HepG2 (cell line): ENCODE measurements around the gene PXMP4. TPM values are rescaled to one million over a fixed set of nuclear protein-coding genes. Genes with fewer than 3 reads are reported as not detected.
A peak's percentile ranks its signal among the peaks of the same experiment; 100 is the strongest.

Source experiments
- ATAC-seq: fragments of 200-7000 bp; cut with Tn5 transposase; 3 replicates; pipeline ENCODE4 v1.9.1; 2020; ENCODE audit warnings: mild to moderate bottlenecking, moderate library complexity
- BruUV-seq: library from RNA; stranded (reverse); fragments of 400-500 nt; replicated peaks from 2 replicates; lab custom pipeline; 2021; lab: Mats Ljungman, UMichigan
- CTCF ChIA-PET: fragments of 300-600 bp; formaldehyde crosslinking; extraction: SDS; loops from one replicate; lab custom pipeline; 2021; ENCODE audit warnings: low total read pairs, inconsistent platforms, low intra/inter-chr PET ratio; lab: Yijun Ruan, JAX
- POLR2A ChIA-PET: fragments of 350-600 bp; sonication (Branson Sonifier 250); formaldehyde crosslinking; loops from one replicate; lab custom pipeline; 2020; ENCODE audit warnings: antibody characterized with exemption, inconsistent platforms; lab: Yijun Ruan, JAX
- DNase-seq: peaks from one replicate; pipeline ENCODE4 v3.0.0-alpha.2; 2015; ENCODE audit warnings: low spot score
- FAIRE-seq: peaks from 3 replicates; lab custom pipeline; 2011; peaks lifted over from hg19 to GRCh38; lab: Jason Lieb, UNC
- H2AFZ ChIP-seq: one replicate; pipeline ENCODE4 v1.6.1; 2011; ENCODE audit warnings: low read length, inconsistent platforms
- H3K27ac ChIP-seq: fragments of 300-600 bp; 3 replicates; pipeline ENCODE4 v1.8.0; 2011; ENCODE audit warnings: mixed run types, mild to moderate bottlenecking, mixed read lengths, low read length, inconsistent platforms; ENCODE audit not compliant: insufficient read depth; ENCODE audit errors: extremely low read length
- H3K27me3 ChIP-seq, 2 experiments: fragments of 200-600 bp in 1 of 2; 2 replicates in 1 of 2; 3 replicates in 1 of 2; pipeline versions ENCODE4 v1.6.0 to v1.8.0; 2011; ENCODE audit warnings: low read length in 2 of 2, mild to moderate bottlenecking in 2 of 2, moderate library complexity in 2 of 2, inconsistent platforms in 1 of 2; ENCODE audit not compliant: insufficient read depth in 2 of 2, control insufficient read depth in 1 of 2
- H3K36me3 ChIP-seq, 2 experiments: fragments of 200-600 bp in 1 of 2; replicated peaks in 1 of 2; 2 replicates in 1 of 2; 3 replicates in 1 of 2; pipeline versions ENCODE4 v1.5.1 to v1.8.0; 2011; ENCODE audit warnings: low read length in 2 of 2, inconsistent platforms in 1 of 2; ENCODE audit not compliant: insufficient read depth in 2 of 2, control insufficient read depth in 1 of 2
- H3K4me1 ChIP-seq: 2 replicates; pipeline ENCODE4 v1.5.1; 2012; ENCODE audit warnings: low read length, inconsistent platforms; ENCODE audit not compliant: insufficient read depth
- H3K4me2 ChIP-seq: 2 replicates; pipeline ENCODE4 v1.6.0; 2011; ENCODE audit warnings: low read depth, low read length, inconsistent platforms
- H3K4me3 ChIP-seq, 3 experiments: fragments of 200-600 bp in 1 of 3; sonication (generic), shearing (Covaris generic) in 1 of 3; replicated peaks in 1 of 3; 2 replicates each; pipeline ENCODE4 v1.5.1; 2011 to 2016; ENCODE audit warnings: low read length in 3 of 3, inconsistent platforms in 2 of 3, low read depth in 2 of 3, mild to moderate bottlenecking in 2 of 3, control low read depth in 1 of 3, mixed read lengths in 1 of 3; ENCODE audit not compliant: insufficient read depth in 1 of 3
- H3K79me2 ChIP-seq: one replicate; pipeline ENCODE4 v1.6.1; 2011; ENCODE audit warnings: low read length, inconsistent platforms; ENCODE audit not compliant: insufficient read depth
- H3K9ac ChIP-seq: 2 replicates; pipeline ENCODE4 v1.6.0; 2011; ENCODE audit warnings: mild to moderate bottlenecking, low read depth, low read length, inconsistent platforms; ENCODE audit not compliant: insufficient read depth
- H3K9me3 ChIP-seq: 2 replicates; pipeline ENCODE4 v1.5.1; 2012; ENCODE audit warnings: mild to moderate bottlenecking, low read length
- H4K20me1 ChIP-seq: 2 replicates; pipeline ENCODE4 v1.6.0; 2011; ENCODE audit warnings: inconsistent platforms, mild to moderate bottlenecking, low read length, moderate library complexity; ENCODE audit not compliant: insufficient read depth
- ARID2 ChIP-seq: sonication (generic); formaldehyde crosslinking; IDR thresholded peaks from 2 replicates; pipeline ENCODE4 v1.8.1; 2022; ENCODE audit warnings: mild to moderate bottlenecking, missing genetic modification reagents, borderline replicate concordance
- BORCS8-MEF2B ChIP-seq: sonication (generic); formaldehyde crosslinking; IDR thresholded peaks from 2 replicates; pipeline ENCODE4 v1.8.0; 2022; ENCODE audit warnings: mild to moderate bottlenecking, missing genetic modification reagents
- CEBPB ChIP-seq: IDR thresholded peaks from 2 replicates; pipeline ENCODE4 v1.6.1; 2011; ENCODE audit warnings: low read depth, low read length, improper control_type of control experiment, borderline replicate concordance
- GLI4 ChIP-seq: sonication (generic); formaldehyde crosslinking; IDR thresholded peaks from 2 replicates; pipeline ENCODE4 v1.5.1; 2020; ENCODE audit warnings: missing genetic modification reagents, mild to moderate bottlenecking, moderate library complexity, borderline replicate concordance
- HMGA1 ChIP-seq: sonication (generic); formaldehyde crosslinking; conservative IDR thresholded peaks from 2 replicates; pipeline ENCODE4 v1.4.0; 2020; ENCODE audit warnings: missing genetic modification reagents
- NFIB ChIP-seq: sonication (generic); formaldehyde crosslinking; IDR thresholded peaks from 2 replicates; pipeline ENCODE4 v1.9.0; 2021; ENCODE audit warnings: missing genetic modification reagents, mild to moderate bottlenecking, borderline replicate concordance
- SMAD1 ChIP-seq: sonication (generic); formaldehyde crosslinking; IDR thresholded peaks from 2 replicates; pipeline ENCODE4 v1.4.0; 2020; ENCODE audit warnings: missing genetic modification reagents, low read depth, mild to moderate bottlenecking, borderline replicate concordance
- SMAD3 ChIP-seq: sonication (generic); formaldehyde crosslinking; IDR thresholded peaks from 2 replicates; pipeline ENCODE4 v1.4.0; 2020; ENCODE audit warnings: missing genetic modification reagents
- SP140L ChIP-seq: sonication (generic); formaldehyde crosslinking; IDR thresholded peaks from 2 replicates; pipeline ENCODE4 v1.4.0; 2020; ENCODE audit warnings: missing genetic modification reagents, borderline replicate concordance
- ZC3H4 ChIP-seq: sonication (generic); formaldehyde crosslinking; IDR thresholded peaks from 2 replicates; pipeline ENCODE4 v1.4.0; 2020; ENCODE audit warnings: missing genetic modification reagents, borderline replicate concordance
- ZHX1 ChIP-seq: sonication (generic); formaldehyde crosslinking; IDR thresholded peaks from 2 replicates; pipeline ENCODE4 v1.8.1; 2022; ENCODE audit warnings: low read depth, mild to moderate bottlenecking, missing genetic modification reagents
- ZNF230 ChIP-seq: sonication (generic); formaldehyde crosslinking; IDR thresholded peaks from 2 replicates; pipeline ENCODE4 v1.4.0; 2020; ENCODE audit warnings: mild to moderate bottlenecking, missing genetic modification reagents
- ZNF350 ChIP-seq: sonication (generic); formaldehyde crosslinking; IDR thresholded peaks from 2 replicates; pipeline ENCODE4 v1.4.0; 2020; ENCODE audit warnings: mild to moderate bottlenecking, low read depth, missing genetic modification reagents, borderline replicate concordance
- ZNF383 ChIP-seq: sonication (generic); formaldehyde crosslinking; IDR thresholded peaks from 2 replicates; pipeline ENCODE4 v1.4.0; 2020; ENCODE audit warnings: missing genetic modification reagents, mild to moderate bottlenecking, borderline replicate concordance
- WGBS: methylation state at CpG from one replicate; pipeline ENCODE4 v1.1.6; 2017; ENCODE audit warnings: low lambda C conversion rate; 5-methylcytosine and 5-hydroxymethylcytosine counted together
- in situ Hi-C: cut with HindIII; loops from 2 replicates; pipeline ENCODE4 v1.10.0; 2017; ENCODE audit warnings: low pct_unique_long_range_greater_than_20kb; ENCODE audit not compliant: extremely low pct_ligation_motif_present
- intact Hi-C: fragments of 100-400 bp; cut with micrococcal nuclease; formaldehyde crosslinking; loops from one replicate; pipeline ENCODE4 v1.10.0; 2022; ENCODE audit not compliant: unreplicated experiment
- polyA plus RNA-seq, 8 experiments: library from polyadenylated mRNA; depleted of rRNA in 3 of 8; stranded (reverse) in 7 of 8; unstranded in 1 of 8; fragments of >200 nt; fragmentation: Illumina TruSeq in 4 of 8; extraction: Trizol in 4 of 8; gene quantifications; 2 replicates each; pipeline versions ENCODE4 v1.2.1 to v1.2.3, GENCODE V29; 2011 to 2016; ENCODE audit warnings: low read depth in 4 of 8, missing spikeins in 1 of 8, mixed read lengths in 1 of 8; ENCODE audit not compliant: insufficient read depth in 1 of 8
- total RNA-seq, 5 experiments: library from RNA; depleted of rRNA; stranded (reverse); fragments of >200 nt; fragmentation: Illumina TruSeq; extraction: Trizol; gene quantifications; 2 replicates each; pipeline ENCODE4 v1.2.3, GENCODE V29; 2016; ENCODE audit warnings: low read depth in 1 of 5
- TF ChIP-seq, protein P1 (sequence below): sonication (generic); formaldehyde crosslinking; IDR thresholded peaks from 2 replicates; pipeline ENCODE4 v1.5.1; 2020; ENCODE audit warnings: missing genetic modification reagents, mild to moderate bottlenecking, borderline replicate concordance
- TF ChIP-seq, protein P2 (sequence below): sonication (generic); formaldehyde crosslinking; conservative IDR thresholded peaks from 2 replicates; pipeline ENCODE4 v1.4.0; 2020; ENCODE audit warnings: missing genetic modification reagents

Gene PXMP4
- total and polyA plus RNA-seq, 2 of the 13 experiments (the other 11 are each of a cell fraction or from before 2014, with no cell fraction given), result not detected

DNA sequence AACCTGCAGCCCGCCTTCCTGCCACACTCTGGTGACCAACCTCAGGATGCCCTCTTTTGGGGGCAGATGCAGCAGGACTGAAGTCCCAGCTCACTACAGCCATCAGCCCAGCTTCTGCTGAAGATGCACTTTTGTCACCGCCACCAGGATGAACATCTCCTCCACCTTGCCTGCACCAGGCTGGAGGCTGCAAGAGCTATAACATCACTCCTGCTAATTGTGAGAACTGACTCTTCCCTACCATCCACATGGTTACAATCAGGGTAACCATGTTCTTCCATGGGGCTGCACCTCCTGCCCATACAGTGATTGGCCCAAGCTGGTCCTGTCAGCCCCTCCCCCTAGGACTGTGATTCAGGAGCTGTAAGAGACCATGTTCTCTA, 55.4 kb downstream of the PXMP4 start:
- peak overlapping the region; percentile 65 for H3K27ac ChIP-seq
- no peak for TF ChIP-seq SMAD3 (CRISPR knock-in tag)
- TF ChIP-seq NFIB, result 0 out of 2 replicates have a peak, but pooled peaks have one; percentile 27
- TF ChIP-seq, protein P1, sequence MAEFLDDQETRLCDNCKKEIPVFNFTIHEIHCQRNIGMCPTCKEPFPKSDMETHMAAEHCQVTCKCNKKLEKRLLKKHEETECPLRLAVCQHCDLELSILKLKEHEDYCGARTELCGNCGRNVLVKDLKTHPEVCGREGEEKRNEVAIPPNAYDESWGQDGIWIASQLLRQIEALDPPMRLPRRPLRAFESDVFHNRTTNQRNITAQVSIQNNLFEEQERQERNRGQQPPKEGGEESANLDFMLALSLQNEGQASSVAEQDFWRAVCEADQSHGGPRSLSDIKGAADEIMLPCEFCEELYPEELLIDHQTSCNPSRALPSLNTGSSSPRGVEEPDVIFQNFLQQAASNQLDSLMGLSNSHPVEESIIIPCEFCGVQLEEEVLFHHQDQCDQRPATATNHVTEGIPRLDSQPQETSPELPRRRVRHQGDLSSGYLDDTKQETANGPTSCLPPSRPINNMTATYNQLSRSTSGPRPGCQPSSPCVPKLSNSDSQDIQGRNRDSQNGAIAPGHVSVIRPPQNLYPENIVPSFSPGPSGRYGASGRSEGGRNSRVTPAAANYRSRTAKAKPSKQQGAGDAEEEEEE, result no peak
- 0 out of 2 replicates have a peak, but pooled peaks have one; percentile 22 for TF ChIP-seq BORCS8-MEF2B (CRISPR knock-in tag)
- TF ChIP-seq ZC3H4 (CRISPR knock-in tag), result 0 out of 2 replicates have a peak, but pooled peaks have one; percentile 66
- TF ChIP-seq HMGA1 (CRISPR knock-in tag), result no peak
- 0 out of 2 replicates have a peak, but pooled peaks have one; percentile 19 for TF ChIP-seq ZNF230 (CRISPR knock-in tag)
- TF ChIP-seq GLI4 (CRISPR knock-in tag), result no peak
- TF ChIP-seq ZHX1 (CRISPR knock-in tag), result no peak
- TF ChIP-seq, protein P2, sequence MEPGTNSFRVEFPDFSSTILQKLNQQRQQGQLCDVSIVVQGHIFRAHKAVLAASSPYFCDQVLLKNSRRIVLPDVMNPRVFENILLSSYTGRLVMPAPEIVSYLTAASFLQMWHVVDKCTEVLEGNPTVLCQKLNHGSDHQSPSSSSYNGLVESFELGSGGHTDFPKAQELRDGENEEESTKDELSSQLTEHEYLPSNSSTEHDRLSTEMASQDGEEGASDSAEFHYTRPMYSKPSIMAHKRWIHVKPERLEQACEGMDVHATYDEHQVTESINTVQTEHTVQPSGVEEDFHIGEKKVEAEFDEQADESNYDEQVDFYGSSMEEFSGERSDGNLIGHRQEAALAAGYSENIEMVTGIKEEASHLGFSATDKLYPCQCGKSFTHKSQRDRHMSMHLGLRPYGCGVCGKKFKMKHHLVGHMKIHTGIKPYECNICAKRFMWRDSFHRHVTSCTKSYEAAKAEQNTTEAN (CRISPR knock-in tag), result no peak
- TF ChIP-seq CEBPB, result no peak
- TF ChIP-seq ZNF383 (CRISPR knock-in tag), result 0 out of 2 replicates have a peak, but pooled peaks have one; percentile 10
- no peak for TF ChIP-seq SP140L (CRISPR knock-in tag)
- peak; percentile 69; the same call in 1 of the 2 replicates for TF ChIP-seq ARID2 (CRISPR knock-in tag)
- no peak for TF ChIP-seq SMAD1 (CRISPR knock-in tag)
- 0 out of 2 replicates have a peak, but pooled peaks have one; percentile 0 for TF ChIP-seq ZNF350 (CRISPR knock-in tag)

More for the DNA sequence above, 55.4 kb downstream of the PXMP4 start:
- Histone ChIP-seq H3K9ac (peak overlapping the region; percentile 80; the same call in 1 of the 2 replicates), H3K4me1 (peaks cover 30% of the 10 kb centered on the region), H4K20me1 (no peaks in the 10 kb centered on the region), H3K4me3 (peak overlapping the region in 1 of 3 experiments; percentile 88; a peak in 2 of 6 replicates), H3K4me2 (peak overlapping the region; percentile 98), H3K9me3 (no peaks in the 10 kb centered on the region), H2AFZ (no peak overlapping the region), H3K36me3 (peaks cover 28 to 32% of the 10 kb centered on the region in 2 experiments), H3K27me3 (no peaks in the 10 kb centered on the region; a peak in 1 of 5 replicates), H3K79me2 (peaks cover 8% of the 10 kb centered on the region)
- WGBS, result 96% methylated on average over 2 of the region's 2 CpGs
- in situ Hi-C loops, result no loop called here
- DNase-seq (no peak), FAIRE-seq (no peak), ATAC-seq (peak; percentile 2)
- CTCF ChIA-PET, result no interaction called here
- intact Hi-C loops, result loop anchor here (5.0 kb wide), 1 partner anchor 262 kb away; the partner anchor contains the start of gene CDK5RAP1
- no TSS peak for BruUV-seq
- POLR2A ChIA-PET, result interaction anchor here (0.5 to 3.7 kb wide), 12 partner anchors 8 to 292 kb away, joined by 3 to 19 read pairs (median 6); partner anchors contain the start of genes CBFA2T2, CHMP4B, NECAB3 and ZNF341
